Gastrocnemius medialis (tissue), 4 donors: ENCODE results near the gene CLCA4.

Experiments
- POLR2A ChIP-seq, 2 donors: fragments of 450-650 bp; IDR thresholded peaks; one replicate each; pipeline ENCODE4 v1.6.1; 2017; ENCODE audit warnings: antibody characterized with exemption in 2 of 2, mild to moderate bottlenecking in 2 of 2, moderate library complexity in 2 of 2
- TF ChIP-seq, protein P1 (sequence below), 5 experiments: fragments of 450-650 bp in 3 of 5; fragments of 200-600 bp in 2 of 5; sonication (generic) in 2 of 5; IDR thresholded peaks in 4 of 5; conservative IDR thresholded peaks in 1 of 5; 1 replicate in 4 of 5; 2 replicates in 1 of 5; pipeline ENCODE4 v1.5.1; 2016 to 2019; ENCODE audit warnings: antibody characterized with exemption in 5 of 5, mild to moderate bottlenecking in 3 of 5, moderate library complexity in 3 of 5

DNA sequence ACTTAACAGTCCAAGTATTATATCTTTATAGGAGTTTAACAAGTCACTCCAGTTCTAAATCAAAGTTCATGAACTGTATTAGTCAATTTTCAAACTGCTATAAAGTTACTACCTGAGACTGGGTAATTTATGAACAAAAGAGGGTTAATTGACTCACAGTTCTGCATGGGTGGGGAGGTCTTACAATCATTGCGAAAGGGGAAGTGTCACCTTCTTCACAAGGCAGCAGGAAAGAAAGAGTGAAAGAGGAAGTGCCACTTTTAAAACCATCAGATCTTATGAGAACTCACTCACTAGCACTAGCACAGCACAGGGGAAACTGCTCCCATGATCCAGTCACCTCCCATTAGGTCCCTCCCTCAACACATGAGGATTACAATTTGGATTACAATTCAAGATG, 70.0 kb downstream of the CLCA4 start:
- TF ChIP-seq, protein P1, sequence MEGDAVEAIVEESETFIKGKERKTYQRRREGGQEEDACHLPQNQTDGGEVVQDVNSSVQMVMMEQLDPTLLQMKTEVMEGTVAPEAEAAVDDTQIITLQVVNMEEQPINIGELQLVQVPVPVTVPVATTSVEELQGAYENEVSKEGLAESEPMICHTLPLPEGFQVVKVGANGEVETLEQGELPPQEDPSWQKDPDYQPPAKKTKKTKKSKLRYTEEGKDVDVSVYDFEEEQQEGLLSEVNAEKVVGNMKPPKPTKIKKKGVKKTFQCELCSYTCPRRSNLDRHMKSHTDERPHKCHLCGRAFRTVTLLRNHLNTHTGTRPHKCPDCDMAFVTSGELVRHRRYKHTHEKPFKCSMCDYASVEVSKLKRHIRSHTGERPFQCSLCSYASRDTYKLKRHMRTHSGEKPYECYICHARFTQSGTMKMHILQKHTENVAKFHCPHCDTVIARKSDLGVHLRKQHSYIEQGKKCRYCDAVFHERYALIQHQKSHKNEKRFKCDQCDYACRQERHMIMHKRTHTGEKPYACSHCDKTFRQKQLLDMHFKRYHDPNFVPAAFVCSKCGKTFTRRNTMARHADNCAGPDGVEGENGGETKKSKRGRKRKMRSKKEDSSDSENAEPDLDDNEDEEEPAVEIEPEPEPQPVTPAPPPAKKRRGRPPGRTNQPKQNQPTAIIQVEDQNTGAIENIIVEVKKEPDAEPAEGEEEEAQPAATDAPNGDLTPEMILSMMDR (IDR thresholded peaks at IDR 0.05 in 4 of 5, conservative IDR thresholded peaks at IDR 0.05 in 1 of 5), result no peak
- TF ChIP-seq POLR2A (IDR thresholded peaks at IDR 0.05), result no peak
